Activated CD8-positive, alpha-beta memory T cell treated with anti-CD3 and anti-CD28 coated beads for 1 hour (primary cell): ENCODE data around the gene TMEM229A.
"Not testable (repeated sequence)": the region's sequence is repeated elsewhere in the genome, so short reads cannot be mapped to it uniquely, and the experiment has no call there.

Source experiments
- DNase-seq, 2 donors: peaks; one replicate each; pipeline ENCODE4 v3.0.0-alpha.2; 2020; ENCODE audit warnings: low read depth in 1 of 2; ENCODE audit errors: extremely low read depth in 1 of 2

Gene TMEM229A

DNA sequence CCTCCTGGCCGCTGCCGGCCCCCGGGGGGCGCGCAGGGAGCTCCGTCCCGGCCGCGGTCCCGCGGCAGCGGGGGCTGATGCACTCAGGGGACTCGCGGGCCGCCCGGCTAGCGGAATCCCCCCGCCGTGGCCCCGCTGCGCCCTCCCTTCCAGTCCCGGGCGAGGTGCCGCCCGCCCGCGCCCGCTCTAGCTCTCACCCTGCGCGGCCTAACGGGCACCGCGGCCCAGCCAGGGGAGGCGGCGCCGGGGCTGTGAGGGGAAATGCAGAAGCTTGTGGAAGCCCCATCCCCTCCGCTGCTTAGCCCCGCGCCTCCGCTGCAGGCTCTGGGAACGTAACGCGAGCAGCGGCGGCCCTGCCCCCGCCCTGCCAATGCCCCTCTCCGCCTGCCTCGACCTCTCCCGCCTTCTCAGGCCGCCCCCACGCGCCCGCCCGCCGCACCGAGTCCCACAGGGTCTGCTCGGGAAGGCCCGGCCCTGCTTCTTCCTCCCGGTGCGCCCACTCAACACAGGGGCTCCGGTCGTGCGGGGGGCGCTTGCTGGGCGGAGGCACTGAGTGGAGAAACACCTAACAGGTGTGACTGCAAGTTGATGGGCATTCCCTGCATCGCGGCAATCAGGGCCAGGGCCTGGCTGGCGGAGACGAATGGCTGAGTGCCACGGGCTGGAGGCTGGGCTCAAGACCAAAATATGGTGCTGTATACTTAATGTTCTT lies 384 bp upstream of the TMEM229A start:
- no peak for DNase-seq

DNA sequence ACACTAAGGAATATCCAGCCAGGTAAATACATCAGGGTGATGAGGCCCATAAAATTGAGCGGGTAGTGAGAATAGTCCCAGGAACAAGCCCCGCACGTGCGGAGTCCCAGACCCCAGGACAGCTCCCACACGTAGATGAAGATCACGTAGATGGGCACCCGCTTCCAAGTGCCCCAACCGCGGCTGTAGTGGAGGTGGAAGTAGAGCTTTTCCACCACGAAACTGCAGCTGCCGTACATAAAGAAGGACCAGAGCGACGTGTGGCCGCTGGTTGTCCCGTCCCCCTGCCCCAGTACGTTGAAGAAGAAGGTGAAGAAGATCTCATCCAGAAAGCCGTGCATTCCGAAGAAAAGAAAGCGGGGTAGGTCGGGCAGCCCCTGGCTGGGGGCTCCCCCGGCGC lies 948 bp downstream of the TMEM229A start:
- no peak for DNase-seq

DNA sequence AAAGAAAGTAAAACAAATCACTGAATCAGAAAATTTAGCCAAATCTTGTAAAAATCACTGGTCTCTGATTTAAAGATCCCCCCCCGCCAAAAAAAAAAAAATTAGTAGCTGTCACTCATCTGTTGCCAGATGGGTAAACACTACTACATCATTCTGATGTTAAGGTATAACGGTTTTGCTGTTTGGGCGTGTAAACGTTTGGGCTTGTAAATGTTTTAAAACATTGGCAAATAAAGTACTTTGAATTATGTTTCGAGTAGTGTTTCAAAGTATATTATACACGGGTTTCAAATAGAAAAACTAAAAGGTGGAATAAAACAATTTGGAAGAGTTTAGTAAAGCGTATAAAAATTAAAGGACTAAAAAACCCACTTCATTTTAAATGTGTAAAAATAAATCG lies 1.5 kb downstream of the TMEM229A start:
- no peak for DNase-seq

DNA sequence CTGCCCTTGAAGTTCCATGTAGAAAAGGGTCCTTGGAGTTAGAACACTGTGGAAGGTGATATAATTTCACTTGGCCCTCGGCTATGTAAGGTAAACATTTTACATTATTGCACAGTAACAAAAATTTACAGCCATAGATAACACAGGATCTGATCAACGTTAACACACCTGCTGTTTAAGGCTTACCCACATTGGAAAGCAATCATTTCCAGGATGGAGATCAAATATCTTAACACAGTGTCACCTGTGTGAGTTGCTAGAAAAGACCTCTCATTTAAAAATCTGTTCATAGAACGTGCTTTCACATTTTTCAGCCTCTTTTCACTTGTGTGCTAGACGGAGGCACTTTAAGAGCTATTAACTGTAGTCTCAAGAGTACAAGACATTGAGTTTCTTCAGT lies 1.9 kb downstream of the TMEM229A start:
- no peak for DNase-seq

DNA sequence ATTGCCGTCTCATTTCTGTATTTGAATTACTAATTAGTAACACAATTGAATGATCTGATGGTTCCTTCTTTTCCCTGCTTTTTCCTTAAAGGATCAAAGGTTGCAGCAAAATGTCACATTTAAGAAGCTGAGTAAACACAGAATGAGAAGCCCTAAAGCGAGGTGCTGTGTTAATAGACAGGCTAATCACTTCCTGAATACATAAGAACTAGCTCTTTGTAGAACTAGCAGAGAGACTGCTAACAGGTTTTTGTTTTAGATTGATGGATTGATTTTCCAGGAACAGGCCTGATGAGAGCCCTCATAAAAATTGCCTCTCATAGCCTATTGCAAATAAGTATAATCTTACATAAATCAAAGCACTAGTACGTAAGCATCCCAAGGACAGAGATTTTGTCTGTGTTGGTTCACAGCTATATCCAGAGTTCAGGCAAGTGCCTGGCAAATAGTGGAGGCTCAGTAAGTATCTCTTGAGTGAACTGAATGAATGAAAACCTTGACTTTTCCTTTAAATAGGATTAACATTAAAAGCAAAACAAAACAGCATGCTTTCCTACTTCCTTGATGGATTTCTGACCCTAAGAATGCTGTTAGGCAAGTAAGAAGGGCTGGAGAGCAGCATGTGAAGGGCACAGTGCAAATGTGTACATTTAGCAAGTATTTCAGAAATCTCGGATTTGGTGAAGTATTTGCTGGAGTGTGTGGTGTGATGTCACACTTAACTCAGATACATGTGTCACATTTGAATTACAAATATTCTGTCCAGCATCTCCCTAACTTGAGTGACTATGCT lies 3.3 kb downstream of the TMEM229A start:
- no peak for DNase-seq

DNA sequence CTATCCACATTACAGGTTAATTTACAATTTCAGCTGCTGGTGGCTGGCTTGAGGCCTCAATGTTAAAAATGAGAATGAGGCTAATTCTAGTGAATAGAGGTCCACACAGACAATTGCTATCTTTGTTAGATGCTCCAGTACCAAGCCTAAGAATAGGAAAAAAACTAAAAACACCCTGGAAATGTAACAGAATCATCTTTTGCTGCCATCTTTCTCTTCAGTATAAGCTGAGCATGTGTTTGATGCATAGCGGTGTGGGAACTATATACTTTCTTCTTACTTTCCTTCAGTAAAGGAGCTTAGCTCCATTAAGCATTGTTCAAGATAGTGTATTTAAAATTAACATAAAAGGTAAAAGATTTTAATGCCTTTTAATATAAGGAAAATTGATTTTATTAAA lies 5.6 kb downstream of the TMEM229A start:
- DNase-seq, result no peak

DNA sequence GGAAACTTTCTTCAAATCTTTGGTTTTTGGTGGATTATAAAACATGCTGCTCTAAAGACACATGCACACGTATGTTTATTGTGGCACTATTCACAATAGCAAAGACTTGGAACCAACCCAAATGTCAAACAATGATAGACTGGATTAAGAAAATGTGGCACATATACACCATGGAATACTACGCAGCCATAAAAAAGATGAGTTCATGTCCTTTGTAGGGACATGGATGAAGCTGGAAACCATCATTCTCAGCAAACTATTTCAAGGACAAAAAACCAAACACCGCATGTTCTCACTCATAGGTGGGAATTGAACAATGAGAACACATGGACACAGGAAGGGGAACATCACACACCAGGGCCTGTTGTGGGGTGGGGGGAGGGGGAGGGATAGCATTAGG lies 8.5 kb downstream of the TMEM229A start:
- not testable (repeated sequence) for DNase-seq

DNA sequence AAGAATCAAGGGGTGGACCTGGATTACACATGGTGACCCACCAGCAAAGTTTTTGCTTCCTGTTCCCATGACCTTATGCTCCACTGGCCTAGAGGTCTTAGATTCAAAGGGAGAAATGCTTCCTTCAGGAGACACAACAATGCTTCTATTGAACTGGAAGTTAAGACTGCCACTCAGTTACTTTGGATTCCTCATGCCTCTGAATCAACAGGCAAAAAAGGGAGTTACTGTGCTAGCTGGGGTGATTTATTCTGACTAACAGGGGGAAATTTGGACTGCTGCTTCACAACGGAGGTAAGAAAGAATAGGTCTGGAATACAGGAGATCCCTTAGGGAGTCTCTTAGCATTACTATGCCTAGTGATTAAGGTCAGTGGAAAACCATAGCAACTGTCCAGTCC lies 10.3 kb downstream of the TMEM229A start:
- DNase-seq, result no peak

DNA sequence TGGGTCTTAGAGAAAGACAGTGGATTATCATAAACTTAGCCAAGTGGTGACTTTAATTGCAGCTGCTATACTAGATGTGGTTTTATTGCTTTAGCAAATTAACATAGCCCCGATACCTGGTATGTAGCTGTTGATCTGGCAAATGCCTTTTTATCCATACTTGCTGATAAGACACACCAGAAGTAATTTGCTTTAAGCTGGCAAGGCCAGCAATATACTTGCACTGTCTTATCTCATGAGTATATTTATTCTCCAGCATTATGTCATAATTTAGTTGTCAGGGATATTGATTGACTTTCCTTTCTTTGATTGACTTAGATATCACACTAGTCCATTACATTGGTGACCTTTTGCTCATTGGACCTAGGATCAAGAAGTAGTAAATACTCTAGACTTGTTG lies 12.8 kb downstream of the TMEM229A start:
- DNase-seq, result no peak

DNA sequence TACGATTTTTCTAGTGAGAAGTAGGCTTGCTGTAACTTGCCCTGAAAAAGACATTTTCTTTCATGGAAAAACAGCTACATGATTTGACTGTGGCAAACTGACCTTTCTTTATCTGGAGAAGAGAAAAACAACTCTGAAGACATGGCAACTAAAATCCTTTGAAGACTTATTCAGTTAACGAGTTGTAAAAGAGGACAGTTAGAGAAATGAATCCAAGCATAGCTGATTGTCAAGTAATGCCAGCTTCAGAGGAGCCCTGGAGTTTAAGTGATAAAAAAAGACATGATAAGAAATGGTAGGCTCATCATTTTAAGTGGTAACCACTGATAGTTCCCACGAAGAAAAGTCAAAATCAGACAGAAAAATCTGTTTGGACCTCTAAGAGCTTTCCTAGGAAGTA lies 19.6 kb downstream of the TMEM229A start:
- no peak for DNase-seq

DNA sequence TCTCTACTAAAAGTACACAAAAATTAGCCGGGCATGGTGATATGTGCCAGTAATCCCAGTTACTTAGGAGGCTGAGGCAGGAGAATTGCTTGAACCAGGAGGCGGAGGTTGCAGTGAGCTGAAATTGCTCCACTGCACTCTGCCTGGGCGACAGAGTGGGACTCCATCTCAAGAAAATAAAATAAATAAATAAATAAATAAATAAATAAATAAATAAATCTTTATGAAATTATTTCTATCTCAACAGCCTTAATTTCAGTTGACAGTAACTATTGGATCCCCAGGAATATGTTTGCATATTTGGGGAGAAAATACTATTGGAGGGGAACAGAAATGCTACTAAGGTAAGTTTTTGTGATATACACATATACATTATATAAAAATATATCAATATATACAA lies 20.0 kb downstream of the TMEM229A start:
- DNase-seq, result no peak

DNA sequence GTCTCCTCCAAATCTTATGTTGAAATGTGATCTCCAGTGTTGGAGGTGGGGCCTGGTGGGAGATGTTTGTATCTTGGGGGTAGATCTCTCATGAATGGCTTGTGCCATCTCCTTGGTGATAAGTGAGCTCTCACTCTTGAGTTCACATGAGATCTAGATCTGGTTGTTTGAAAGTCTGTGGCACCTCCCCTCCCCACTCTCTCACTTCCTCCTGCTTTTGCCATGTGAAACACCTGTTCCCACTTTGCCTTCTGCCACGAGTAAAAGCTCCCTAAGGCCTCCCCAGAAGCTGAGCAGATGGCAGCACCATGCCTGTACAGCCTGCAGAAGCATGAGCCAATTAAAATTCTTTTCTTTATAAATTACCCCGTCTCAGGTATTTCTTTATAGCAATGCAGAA lies 23.5 kb downstream of the TMEM229A start:
- no peak for DNase-seq

DNA sequence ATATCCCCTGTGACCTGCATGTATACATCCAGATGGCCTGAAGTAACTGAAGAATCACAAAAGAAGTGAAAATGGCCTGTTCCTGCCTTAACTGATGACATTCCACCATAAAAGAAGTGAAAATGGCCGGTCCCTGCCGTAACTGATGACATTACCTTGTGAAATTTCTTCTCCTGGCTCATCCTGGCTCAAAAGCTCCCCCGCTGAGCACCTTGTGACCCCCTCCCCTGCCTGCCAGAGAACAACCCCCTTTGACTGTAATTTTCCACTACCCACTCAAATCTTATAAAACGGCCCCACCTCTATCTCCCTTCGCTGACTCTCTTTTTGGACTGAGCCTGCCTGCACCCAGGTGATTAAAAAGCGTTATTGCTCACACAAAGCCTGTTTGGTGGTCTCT lies 24.6 kb downstream of the TMEM229A start:
- DNase-seq, result not testable (repeated sequence)

DNA sequence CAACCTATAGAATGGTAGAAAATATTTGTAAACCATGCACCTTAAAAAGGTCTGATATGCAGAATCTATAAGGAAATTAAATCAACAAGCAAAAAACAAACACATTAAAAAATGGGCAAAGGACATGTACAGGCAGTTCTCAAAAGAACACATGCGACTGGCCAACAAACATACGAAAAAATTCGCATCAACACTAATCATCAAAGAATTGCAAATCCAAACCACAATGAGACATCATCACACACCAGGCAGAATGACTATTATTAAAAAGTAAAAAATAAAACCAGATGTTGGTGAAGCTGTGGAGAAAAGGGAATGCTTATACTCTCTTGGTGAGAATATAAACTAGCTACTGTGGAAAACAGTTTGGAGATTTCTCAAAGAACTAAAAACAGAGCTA lies 33.2 kb downstream of the TMEM229A start:
- no peak for DNase-seq

DNA sequence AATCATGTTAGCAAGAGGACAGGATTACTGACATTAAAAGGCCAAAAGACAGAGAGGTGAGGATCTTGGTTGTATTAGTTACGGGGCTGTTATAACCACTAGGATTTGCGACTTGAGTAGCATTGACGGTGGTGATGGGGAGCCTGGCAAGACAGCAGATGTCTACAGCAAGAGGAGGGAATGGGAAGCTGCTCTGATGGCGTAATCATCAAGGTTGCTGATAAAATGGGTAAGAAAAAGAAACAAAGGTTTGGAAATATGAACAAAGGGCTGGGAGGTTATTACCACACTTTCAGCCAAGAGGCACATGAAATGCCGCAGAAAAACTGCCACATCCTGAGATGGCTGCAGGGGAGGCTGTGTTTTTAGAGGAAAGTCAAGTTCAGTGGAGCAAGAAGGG lies 33.9 kb downstream of the TMEM229A start:
- no peak for DNase-seq

DNA sequence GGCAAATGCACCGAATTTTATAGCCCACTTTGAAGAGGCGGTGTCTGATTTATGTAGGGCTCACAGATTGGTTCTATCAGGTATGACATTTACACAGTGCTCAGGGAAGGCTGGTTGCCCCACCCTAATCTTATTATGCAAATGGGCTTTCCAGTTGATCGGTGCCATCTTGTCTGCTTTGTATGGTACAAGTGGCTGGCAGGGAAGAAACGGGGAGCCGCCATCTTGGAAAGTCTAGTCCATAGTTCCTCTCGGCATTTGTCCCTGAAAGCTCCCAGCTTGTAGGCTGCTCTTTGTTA lies 36.6 kb downstream of the TMEM229A start:
- no peak for DNase-seq

DNA sequence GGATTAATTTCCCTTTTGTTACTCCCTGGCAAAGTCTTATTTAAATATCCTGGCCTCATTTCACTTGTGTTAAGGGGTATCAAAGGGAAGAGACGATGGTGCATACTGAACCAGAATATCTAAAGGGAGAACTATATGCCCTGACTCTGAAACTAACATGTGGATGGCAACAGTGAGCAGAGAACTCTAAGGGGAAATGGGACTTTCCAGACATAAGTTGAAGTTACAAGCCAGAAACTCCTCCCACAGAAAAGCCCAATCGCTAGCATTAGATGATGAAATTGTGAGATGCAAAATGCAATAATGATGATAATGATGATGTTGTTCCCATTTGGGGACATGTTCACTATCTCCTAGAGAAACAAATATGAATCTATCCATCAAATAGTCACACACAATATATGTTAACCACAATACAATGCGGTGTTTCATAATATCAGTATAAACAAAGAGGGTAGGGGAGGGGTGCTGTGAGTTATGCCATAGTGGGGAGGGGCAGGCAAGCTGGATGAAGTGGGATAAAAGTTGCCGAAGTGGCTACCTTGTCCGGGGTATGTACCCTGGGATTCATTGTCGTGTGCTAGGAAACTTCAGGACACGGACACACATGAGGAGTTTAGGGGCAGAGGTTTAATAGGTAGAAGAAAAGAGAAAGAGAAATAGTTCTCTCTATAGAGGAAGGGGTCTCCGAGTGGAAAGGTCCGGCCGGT lies 37.1 kb downstream of the TMEM229A start:
- no peak for DNase-seq

DNA sequence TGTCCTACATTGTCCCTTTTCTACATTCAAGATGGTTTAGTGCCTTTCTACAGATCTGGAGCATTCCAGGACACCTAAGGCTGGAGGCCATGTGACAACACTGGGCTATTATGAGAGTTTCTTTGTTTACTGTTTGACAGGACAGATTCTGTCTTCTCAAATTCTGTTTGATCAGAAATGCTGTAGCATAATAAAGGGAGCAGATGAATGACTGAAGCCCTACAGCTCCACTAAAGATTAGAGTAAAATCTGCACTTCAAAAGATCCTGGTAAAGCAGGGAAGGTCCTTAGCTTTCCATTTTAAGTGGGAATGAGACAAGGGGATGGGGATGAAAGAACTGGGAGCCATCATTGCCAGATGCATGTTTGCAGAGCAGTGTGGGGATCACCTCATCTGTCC lies 38.4 kb downstream of the TMEM229A start:
- no peak for DNase-seq

DNA sequence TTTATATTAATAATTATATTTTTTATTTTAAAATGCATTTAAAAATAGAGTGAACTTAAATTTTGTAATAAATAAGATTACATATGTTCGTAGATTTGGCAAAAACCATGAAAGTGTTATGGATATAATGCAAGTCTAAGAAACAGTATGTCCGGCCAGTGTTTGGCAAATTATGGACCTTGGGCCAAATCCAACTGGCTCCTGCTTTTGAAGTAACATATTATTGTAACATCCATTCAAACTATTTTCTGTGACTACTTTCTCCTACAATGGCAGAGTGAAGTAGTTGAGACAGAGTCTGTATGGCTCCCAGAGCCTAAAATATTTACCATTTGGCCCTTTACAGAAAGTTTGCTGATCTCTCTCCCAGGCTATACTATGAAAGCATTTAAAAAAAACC lies 38.9 kb downstream of the TMEM229A start:
- no peak for DNase-seq

DNA sequence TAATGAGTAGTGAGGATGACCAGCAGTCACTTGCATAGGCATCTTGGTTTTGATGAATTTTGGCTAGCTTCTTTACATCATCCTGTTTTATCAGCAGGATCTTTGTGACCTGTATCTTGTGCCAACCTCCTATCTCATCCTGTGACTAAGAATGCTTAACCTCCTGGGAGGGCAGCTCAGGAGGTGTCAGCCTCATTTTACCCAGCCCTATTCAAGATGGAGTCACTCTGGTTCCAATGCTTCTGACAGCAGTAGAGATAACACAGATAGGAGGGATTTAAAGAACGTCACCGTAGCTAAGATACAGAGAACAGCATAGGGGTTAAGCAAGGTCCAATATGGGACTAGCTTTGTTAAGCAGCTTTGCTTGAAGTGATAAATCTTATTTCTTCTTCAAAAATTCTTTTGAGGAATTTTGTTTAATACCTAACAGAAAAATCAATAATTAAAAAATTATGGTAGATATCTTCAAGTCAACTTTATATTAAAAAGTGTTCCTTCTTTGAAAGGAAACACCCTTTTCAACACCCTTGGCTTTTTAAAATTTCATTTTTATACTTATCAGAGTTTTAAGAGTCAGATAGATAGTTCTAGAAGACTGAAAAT lies 39.9 kb downstream of the TMEM229A start:
- no peak for DNase-seq

DNA sequence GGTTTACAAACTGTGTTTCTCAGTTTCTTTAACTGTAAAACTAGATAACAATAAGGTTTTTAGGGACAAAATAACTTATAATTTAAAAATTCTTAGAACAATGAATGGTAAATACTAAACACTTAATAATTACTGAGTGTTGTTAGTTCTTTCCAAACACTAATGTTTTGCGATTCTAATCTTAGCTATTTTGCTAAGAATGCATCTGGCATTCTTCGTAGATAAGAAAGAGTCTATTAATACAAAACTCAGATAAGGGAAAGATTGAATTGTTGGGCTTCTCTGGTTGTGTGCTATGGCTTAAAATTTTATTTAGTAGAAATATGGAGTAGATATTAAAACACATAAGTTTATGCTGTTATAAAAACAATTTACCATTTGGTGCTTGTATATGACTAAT lies 45.4 kb downstream of the TMEM229A start:
- DNase-seq, result no peak
